HG03060 (cell line): ENCODE results near the gene GRIK4.

Experiments used
- ATAC-seq: cut with Tn5 transposase; IDR thresholded peaks from one replicate; pipeline ENCODE4 v1.9.1; 2021; ENCODE audit warnings: low read depth, moderate number of reproducible peaks; ENCODE audit not compliant: unreplicated experiment

Gene GRIK4

GRCh38 chr11:120717623-120718022, 206.1 kb downstream of the GRIK4 start:
- ATAC-seq, result no peak

GRCh38 chr11:120718171-120718570, 206.6 kb downstream of the GRIK4 start:
- ATAC-seq, result no peak

DNA sequence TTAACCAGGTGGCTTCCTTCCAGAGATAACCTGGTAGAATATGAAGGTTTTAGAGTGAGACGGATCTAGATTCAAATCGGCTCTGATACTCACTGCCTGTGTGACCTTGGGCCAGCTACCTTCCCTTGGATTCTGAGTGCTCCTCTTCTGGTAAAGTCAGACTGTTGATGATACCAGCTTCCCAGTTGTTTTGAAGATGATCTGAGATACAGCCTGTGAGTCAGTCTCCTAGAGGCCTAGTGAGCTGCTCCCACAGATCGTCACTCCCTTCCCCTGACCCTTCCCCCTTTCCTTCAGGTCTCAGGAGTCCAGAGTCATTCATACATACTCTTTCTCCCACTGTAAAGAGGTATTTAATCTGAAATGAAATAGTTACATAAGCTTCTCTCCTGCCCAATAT, 207.8 kb downstream of the GRIK4 start:
- ATAC-seq, result no peak

DNA sequence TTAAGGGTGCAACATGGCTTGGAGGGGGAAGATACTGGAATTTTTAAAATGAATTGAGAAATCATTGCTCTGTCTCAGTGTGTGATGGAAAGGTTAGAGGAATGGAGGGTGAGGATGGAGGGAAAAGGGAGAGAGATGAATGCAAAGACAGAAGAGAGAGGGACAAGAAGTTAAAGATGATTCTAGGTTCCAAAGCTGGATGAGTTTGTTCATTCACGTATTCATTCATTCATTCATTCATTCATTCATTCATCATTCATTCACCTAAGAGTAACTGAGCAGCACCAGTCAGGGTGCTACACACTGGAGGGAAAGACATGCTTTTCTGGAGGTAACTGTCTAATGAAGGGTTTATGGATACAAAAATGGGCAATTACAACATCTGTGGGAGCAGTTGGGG, 209.2 kb downstream of the GRIK4 start:
- ATAC-seq, result no peak

- ATAC-seq, result no peak
Measured at GRCh38 chr11:120722524-120722923, 211.0 kb downstream of the GRIK4 start.

GRCh38 chr11:120723751-120724150, 212.2 kb downstream of the GRIK4 start:
- no peak for ATAC-seq

DNA sequence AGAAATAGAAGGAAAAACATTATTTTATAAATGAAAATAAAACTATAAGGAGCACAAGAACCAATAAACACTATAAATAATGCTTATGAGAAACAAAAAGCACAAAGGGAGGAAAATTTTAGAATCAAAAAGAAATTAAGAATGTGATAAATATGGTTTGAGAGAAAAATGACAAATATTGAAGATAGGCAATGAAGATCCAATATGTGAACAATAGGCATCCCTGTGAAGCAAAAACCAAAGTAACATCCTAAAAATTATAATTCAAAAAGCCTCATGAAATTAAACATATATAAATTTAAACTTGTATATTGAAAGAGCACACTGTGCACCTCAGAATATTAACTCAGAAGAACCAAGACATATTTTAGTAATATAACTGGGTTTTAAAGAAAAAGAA, 216.2 kb downstream of the GRIK4 start:
- ATAC-seq, result no peak

DNA sequence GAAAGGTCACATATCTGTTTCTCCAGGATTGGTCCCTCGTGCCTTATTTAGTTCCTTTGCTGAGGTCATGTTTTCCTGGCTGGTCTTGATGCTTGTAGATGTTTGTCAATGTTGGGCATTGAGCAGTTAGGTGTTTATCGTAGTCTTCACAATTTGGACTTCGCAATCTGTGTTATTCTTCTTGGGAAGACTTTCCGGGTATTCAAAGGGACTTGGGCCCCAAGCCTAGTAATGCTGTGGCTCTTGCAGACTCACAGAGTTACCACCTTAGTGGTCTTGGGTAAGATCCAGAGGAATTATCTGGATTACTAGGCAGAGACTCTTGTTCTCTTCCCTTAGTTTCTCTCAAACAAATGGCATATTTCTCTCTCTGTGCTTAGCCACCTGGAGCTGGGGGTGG, 223.5 kb downstream of the GRIK4 start:
- ATAC-seq, result no peak

DNA sequence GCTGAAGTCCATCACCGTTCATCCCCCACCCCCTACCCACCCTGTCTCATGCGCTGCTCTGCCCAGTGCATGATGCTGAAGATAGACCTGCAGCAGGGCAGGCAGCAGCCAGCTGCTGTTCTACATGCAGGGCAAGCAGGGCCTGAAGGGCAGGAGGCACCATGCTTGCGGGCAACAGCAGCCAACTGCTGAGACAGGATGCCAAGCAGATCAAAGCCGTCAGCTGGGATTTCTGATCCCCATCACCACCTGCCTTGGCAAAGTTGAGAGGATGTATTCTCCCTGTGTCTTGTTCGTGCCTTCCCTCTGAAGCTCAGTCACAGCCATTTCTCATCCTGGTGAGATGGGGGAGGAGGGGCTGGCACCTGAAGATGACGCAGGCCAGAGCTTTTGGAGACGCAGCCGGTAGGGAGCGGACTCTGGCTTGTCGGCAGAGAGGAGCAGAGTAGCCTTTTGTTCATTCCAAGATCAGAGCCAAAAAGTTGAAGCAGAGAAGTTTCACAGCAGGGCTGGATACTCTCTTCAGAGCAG, 227.0 kb downstream of the GRIK4 start:
- ATAC-seq, result no peak

DNA sequence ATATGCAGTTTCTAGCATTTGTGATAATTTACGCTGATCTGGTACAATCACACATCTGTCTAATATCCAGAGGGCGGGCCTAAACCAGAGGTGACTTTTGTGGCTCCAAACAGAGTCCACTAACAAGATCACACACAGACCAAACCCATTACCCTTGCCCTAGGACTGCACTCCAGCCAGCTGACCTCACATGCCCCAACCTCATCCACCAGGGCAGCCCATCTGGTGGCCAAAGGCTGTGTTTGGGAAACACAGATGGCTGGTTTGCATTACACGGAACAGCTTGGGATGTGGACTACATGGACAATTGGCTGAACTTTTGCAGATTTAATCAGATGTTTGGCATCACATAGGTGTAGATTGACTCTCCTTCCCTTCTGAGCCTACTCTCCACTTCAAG, 228.2 kb downstream of the GRIK4 start:
- ATAC-seq, result no peak

DNA sequence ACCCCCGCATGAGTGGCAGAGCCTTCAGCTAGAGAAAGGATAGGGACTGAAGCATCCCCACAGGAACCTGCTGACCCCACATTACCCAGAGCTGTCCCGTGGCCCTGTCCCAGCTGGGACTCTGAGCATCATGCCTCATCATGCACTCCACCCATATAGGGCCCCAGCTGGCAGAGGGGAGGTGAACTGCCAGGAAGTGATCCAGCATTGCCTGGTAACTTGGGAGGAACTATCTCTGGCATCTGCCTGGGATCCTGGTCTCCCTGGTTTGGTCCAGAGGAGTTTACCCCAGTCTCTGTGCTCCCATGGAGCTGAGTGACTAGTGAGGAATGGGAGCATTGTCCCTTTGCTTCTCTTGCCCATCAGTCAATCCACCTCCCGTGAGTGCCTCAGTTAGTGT, 228.8 kb downstream of the GRIK4 start:
- no peak for ATAC-seq

GRCh38 chr11:120744016-120744994, 232.8 kb downstream of the GRIK4 start:
- ATAC-seq, result no peak

- ATAC-seq, result no peak
Measured at GRCh38 chr11:120746376-120746775, 234.8 kb downstream of the GRIK4 start.

DNA sequence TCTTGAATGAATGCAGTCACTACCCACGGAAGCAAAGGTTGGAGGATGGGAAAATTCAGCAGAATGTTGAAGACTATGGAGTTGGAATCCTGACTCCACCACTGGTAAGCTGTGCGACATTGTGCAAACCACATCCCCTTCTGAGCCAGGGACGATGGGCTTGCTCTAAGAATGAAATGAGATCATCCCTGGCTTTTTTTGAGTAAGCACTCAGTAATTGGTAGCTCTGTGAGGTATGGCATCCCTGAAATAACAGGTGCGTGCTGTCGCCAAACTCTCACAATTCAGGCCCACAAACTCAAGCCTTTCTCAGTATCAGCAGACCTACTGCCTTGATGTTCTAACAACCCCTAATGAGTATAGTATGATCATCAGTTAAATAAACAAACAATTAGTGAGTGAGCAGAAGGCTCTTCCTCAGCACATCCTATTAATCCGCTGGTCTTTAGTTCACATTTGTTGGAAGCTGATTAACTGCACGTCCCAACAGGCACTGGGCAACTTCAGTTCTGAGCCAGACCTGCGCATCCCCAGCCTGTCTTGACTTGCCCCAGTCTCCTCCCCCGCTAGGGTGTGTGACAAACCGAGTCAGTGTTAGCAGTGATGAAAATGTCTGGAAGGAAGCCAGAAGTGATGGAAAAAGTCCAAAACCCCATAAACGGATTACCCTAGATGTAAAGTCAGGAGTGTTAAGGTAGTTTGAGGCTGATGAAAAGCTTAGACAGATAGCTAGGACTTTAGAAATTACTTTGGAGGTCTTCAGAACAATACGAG, 235.5 kb downstream of the GRIK4 start:
- ATAC-seq, result no peak

DNA sequence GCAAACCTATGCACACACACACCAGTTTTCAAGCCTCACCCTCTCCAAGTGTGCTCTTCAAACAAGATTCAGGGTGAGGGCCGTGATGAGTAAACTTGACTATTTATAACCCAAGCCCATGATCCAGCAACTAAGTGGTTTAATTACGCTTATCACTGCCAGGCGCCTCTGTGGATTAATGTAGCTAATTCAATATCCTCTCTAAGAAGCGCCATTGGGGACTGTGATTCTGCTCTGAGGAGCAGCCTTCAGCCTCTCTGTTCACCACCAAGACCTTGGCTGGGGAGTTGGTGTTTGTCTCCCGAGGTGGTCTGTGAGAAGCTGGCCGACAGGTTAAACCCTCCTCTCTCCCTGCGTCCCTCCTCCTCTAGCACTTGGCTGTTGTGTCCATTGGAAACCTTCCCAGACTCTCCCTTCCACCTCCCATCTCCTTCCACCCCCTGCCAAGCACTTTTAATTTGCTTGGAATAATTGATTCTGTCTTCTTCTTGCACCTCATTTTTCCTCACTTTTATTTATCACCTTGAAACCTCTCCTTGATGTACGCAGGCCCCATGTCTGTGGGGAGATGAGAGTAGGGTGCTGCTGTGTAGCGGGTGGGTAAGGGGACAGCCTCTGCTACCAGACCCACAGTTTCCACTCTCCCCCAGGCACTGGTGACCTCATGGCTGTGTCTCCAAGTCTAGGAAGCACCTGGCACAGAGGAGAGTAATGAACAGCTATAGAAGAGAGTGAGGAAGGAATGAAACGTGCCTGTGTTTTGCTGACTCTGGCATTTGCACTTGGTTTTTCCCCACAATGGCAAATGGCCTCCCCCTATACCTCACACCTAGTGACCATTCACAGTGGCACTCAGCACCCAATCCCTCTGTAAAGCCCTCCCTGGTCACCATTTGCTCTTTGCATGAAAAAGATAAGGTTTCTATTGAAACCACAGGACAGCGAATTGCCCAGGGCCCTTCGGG, 236.6 kb downstream of the GRIK4 start:
- ATAC-seq, result no peak

- no peak for ATAC-seq
Measured at GRCh38 chr11:120749395-120749794, 237.8 kb downstream of the GRIK4 start.

- no peak for ATAC-seq
Measured at GRCh38 chr11:120750647-120751549, 239.3 kb downstream of the GRIK4 start.

DNA sequence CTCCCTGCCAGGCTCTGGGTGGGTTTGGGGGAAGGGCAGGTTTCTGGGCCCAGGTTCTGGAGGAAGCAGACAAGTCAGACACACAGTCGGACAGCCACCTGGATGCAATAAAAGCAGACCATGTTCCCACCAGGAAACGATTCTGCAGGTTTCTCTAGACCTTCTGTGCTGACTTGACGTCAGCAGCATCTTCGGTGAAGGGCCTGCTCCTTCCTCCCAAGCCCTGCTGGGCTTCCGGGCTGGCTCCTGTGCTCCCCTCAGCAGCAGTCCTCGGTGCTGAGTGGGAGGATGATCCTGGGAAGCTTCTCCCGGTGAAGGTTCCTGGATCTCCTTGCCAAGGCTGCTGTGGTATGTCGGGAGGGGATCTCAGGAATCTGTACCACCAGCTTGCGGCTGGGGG, 240.0 kb downstream of the GRIK4 start:
- ATAC-seq, result no peak

DNA sequence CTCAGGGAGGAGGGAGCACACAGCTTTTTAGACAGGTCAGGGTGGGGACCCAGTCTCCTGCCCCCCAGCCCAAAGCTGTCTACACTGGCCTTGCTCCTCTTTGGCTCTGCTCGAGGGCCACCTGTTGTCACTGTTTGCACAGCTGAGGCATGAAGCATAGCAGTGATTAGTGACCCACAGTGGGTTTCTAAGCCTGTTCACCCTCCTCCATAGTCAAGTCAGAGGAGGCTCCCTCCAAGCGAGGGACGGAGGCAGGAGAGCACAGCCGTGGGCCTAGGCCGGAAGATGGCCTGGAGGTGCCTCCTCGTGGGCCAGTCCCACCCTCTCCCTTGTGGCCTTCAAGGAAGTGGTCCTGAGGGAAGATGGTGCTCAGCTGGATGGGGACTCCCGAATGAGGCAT, 241.1 kb downstream of the GRIK4 start:
- ATAC-seq, result no peak
